Astrocyte (in vitro differentiated cells and primary cell): ENCODE results near the gene GRB10. TPM values are rescaled to one million over a fixed set of nuclear protein-coding genes. Genes with fewer than 3 reads are reported as not detected.

Experiments used
- DNase-seq: peaks from one replicate; pipeline ENCODE4 v3.0.0-alpha.2; 2010; ENCODE audit warnings: low read depth
- FAIRE-seq: peaks from 2 replicates; lab custom pipeline; 2011; peaks lifted over from hg19 to GRCh38; lab: Jason Lieb, UNC
- H2AFZ ChIP-seq: 2 replicates; pipeline ENCODE4 v1.6.0; 2012; ENCODE audit warnings: low read depth, low read length, inconsistent platforms
- H3K27ac ChIP-seq: 2 replicates; pipeline ENCODE4 v1.5.1; 2011; ENCODE audit warnings: low read depth, low read length, inconsistent platforms
- H3K27me3 ChIP-seq: 2 replicates; pipeline ENCODE4 v1.6.0; 2011; ENCODE audit warnings: low read length, inconsistent platforms; ENCODE audit not compliant: insufficient read depth
- H3K36me3 ChIP-seq: 2 replicates; pipeline ENCODE4 v1.5.1; 2011; ENCODE audit warnings: low read length, inconsistent platforms; ENCODE audit not compliant: insufficient read depth
- H3K4me1 ChIP-seq: 2 replicates; pipeline ENCODE4 v1.5.1; 2011; ENCODE audit warnings: low read length, inconsistent platforms; ENCODE audit not compliant: insufficient read depth
- H3K4me2 ChIP-seq: 2 replicates; pipeline ENCODE4 v1.6.0; 2012; ENCODE audit warnings: low read length, inconsistent platforms
- H3K4me3 ChIP-seq: 2 replicates; pipeline ENCODE4 v1.5.1; 2011; ENCODE audit warnings: low read depth, mild to moderate bottlenecking, low read length, inconsistent platforms; ENCODE audit not compliant: insufficient read depth
- H3K79me2 ChIP-seq: 2 replicates; pipeline ENCODE4 v1.6.0; 2012; ENCODE audit warnings: mild to moderate bottlenecking, low read length, inconsistent platforms; ENCODE audit not compliant: insufficient read depth
- H3K9ac ChIP-seq: 2 replicates; pipeline ENCODE4 v1.6.0; 2012; ENCODE audit warnings: mild to moderate bottlenecking, low read length, inconsistent platforms
- H3K9me3 ChIP-seq: 2 replicates; pipeline ENCODE4 v1.5.1; 2012; ENCODE audit warnings: low read depth, mild to moderate bottlenecking, low read length, inconsistent platforms; ENCODE audit not compliant: insufficient read depth
- H4K20me1 ChIP-seq: 2 replicates; pipeline ENCODE4 v1.6.0; 2012; ENCODE audit warnings: low read length, inconsistent platforms; ENCODE audit not compliant: insufficient read depth
- H3K27ac Mint-ChIP-seq: one replicate; pipeline ENCODE4 v1.8.0; 2021; ENCODE audit warnings: mild to moderate bottlenecking, mixed read lengths; ENCODE audit not compliant: unreplicated experiment
- H3K27me3 Mint-ChIP-seq: one replicate; pipeline ENCODE4 v1.8.0; 2021; ENCODE audit warnings: low read depth, mixed read lengths; ENCODE audit not compliant: unreplicated experiment
- H3K36me3 Mint-ChIP-seq: one replicate; pipeline ENCODE4 v1.8.0; 2021; ENCODE audit warnings: low read depth, mixed read lengths; ENCODE audit not compliant: unreplicated experiment
- H3K4me1 Mint-ChIP-seq: one replicate; pipeline ENCODE4 v1.8.0; 2021; ENCODE audit warnings: low read depth, mixed read lengths; ENCODE audit not compliant: unreplicated experiment
- H3K4me3 Mint-ChIP-seq: one replicate; pipeline ENCODE4 v1.8.0; 2021; ENCODE audit warnings: mild to moderate bottlenecking, moderate library complexity, mixed read lengths; ENCODE audit not compliant: unreplicated experiment
- H3K9me3 Mint-ChIP-seq: one replicate; pipeline ENCODE4 v1.8.0; 2021; ENCODE audit warnings: mild to moderate bottlenecking, mixed read lengths; ENCODE audit not compliant: unreplicated experiment
- EZH2 ChIP-seq: IDR thresholded peaks from 2 replicates; pipeline ENCODE4 v1.6.1; 2012; ENCODE audit warnings: mild to moderate bottlenecking, low read length, inconsistent platforms; ENCODE audit not compliant: insufficient read depth
- total RNA-seq: library from RNA; stranded (reverse); gene quantifications from 2 replicates; pipeline ENCODE4 v1.2.1, GENCODE V29; 2021
- TF ChIP-seq, protein P1 (sequence below): IDR thresholded peaks from 2 replicates; pipeline ENCODE4 v1.5.1; 2011; ENCODE audit warnings: low read depth, mild to moderate bottlenecking, inconsistent platforms, low read length, moderate library complexity; ENCODE audit not compliant: insufficient read depth

The GRB10 gene
- total RNA-seq, 1 donor from 2014 or later, result 81.9 TPM

DNA sequence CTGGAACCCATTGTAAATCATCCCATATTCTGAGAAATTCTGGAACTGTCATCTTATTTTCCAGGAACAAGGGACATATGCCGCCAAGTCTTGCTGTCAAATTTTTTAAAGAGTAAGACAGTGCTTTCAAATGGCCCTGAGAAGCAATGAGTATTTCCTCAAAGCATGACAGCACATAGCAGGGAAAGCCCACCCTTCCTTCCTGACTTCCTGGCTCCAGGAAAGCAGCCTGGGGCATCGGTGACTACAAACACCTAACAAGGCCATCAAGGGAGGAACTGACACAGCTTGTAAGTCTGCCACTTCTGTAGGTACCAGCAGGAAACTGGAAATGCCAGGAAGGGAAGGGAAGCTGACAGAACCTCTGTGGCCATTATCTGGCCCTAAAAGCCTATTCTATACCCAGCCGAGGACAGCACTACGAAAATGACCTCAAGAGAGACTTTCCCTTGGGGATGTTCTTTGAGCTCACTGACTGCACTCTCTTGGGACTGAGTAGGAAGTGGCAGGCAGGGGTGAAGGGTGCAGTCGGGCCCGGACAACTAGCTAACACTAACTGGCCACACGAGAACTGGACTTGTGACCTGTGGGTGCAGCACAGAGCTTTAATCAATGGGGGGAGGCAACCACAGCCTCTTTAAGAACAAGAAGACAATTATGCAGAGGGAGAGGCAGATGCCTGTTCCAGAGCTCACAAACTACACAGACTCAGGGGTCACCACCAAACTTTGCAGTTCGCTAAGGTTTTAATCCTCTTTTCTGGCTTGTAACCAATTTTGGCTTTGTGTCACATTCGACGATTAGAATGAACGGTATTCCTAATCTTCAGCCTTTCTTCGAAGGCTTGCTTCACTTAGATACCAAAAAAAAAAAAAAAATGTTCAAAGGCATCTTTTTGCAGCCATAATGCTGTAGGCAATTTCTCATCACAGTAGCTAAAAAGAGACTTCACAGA is 52.0 kb downstream of the GRB10 start:
- no peak for TF ChIP-seq EZH2
- TF ChIP-seq, protein P1, sequence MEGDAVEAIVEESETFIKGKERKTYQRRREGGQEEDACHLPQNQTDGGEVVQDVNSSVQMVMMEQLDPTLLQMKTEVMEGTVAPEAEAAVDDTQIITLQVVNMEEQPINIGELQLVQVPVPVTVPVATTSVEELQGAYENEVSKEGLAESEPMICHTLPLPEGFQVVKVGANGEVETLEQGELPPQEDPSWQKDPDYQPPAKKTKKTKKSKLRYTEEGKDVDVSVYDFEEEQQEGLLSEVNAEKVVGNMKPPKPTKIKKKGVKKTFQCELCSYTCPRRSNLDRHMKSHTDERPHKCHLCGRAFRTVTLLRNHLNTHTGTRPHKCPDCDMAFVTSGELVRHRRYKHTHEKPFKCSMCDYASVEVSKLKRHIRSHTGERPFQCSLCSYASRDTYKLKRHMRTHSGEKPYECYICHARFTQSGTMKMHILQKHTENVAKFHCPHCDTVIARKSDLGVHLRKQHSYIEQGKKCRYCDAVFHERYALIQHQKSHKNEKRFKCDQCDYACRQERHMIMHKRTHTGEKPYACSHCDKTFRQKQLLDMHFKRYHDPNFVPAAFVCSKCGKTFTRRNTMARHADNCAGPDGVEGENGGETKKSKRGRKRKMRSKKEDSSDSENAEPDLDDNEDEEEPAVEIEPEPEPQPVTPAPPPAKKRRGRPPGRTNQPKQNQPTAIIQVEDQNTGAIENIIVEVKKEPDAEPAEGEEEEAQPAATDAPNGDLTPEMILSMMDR, result no peak
- H3K27me3 ChIP-seq, result no peaks in the 10 kb centered on the region
- Mint-ChIP-seq H3K27ac (peak overlapping the region; percentile 47), H3K27me3 (no peaks in the 10 kb centered on the region), H3K9me3 (no peaks in the 10 kb centered on the region), H3K4me1 (peaks cover 50% of the 10 kb centered on the region), H3K4me3 (no peak overlapping the region), H3K36me3 (peaks cover 13% of the 10 kb centered on the region)
- no peaks in the 10 kb centered on the region for H3K36me3 ChIP-seq
- no peak overlapping the region for H2AFZ ChIP-seq
- peak overlapping the region; percentile 54 for H3K4me2 ChIP-seq
- peak overlapping the region; percentile 35 for H3K27ac ChIP-seq
- H4K20me1 ChIP-seq, result peaks cover 77% of the 10 kb centered on the region
- DNase-seq (no peak), FAIRE-seq (no peak)
- peaks cover 95% of the 10 kb centered on the region for H3K79me2 ChIP-seq
- H3K4me3 ChIP-seq, result no peak overlapping the region
- H3K9me3 ChIP-seq, result no peaks in the 10 kb centered on the region
- H3K9ac ChIP-seq, result peak overlapping the region; percentile 5
- H3K4me1 ChIP-seq, result peaks cover 38% of the 10 kb centered on the region

GRCh38 chr7:50729962-50730361 is 52.7 kb downstream of the GRB10 start:
- H3K9me3 ChIP-seq, result no peaks in the 10 kb centered on the region
- H3K4me3 ChIP-seq, result no peak overlapping the region
- H3K27ac ChIP-seq, result peak overlapping the region; percentile 38
- Mint-ChIP-seq H3K27ac (no peak overlapping the region), H3K4me1 (peaks cover 45% of the 10 kb centered on the region), H3K36me3 (peaks cover 17% of the 10 kb centered on the region), H3K4me3 (no peak overlapping the region), H3K9me3 (no peaks in the 10 kb centered on the region), H3K27me3 (no peaks in the 10 kb centered on the region)
- TF ChIP-seq, protein P1, result no peak
- TF ChIP-seq EZH2, result no peak
- FAIRE-seq (no peak), DNase-seq (peak; percentile 96)
- H4K20me1 ChIP-seq, result peaks cover 84% of the 10 kb centered on the region
- H3K4me2 ChIP-seq, result peak overlapping the region; percentile 6
- peaks cover 95% of the 10 kb centered on the region for H3K79me2 ChIP-seq
- H3K27me3 ChIP-seq, result no peaks in the 10 kb centered on the region
- no peak overlapping the region for H2AFZ ChIP-seq
- no peaks in the 10 kb centered on the region for H3K36me3 ChIP-seq
- H3K4me1 ChIP-seq, result peaks cover 38% of the 10 kb centered on the region
- no peak overlapping the region for H3K9ac ChIP-seq

DNA sequence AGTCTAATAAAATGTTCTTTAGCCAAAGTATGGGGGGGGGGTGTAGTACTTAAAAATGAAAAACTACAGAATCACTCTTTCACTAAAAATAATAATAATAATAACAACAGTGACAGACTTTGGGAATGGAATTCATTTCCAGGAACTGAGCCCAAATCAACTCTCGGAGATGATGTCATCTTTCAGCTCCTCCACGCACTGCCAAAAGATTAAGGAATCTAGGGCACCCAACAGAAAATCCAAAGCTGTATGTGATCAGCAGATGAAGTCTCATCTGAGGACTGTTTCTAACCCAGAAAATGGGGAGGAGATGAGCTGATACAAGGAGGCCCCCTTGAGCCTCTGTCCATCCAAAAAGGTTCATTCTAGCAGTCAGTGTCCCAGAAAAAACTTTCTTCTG is 54.5 kb downstream of the GRB10 start:
- Mint-ChIP-seq H3K27me3 (no peaks in the 10 kb centered on the region), H3K9me3 (no peaks in the 10 kb centered on the region), H3K27ac (no peak overlapping the region), H3K4me3 (no peak overlapping the region), H3K4me1 (peaks cover 36% of the 10 kb centered on the region), H3K36me3 (peaks cover 23% of the 10 kb centered on the region)
- no peak overlapping the region for H2AFZ ChIP-seq
- DNase-seq (peak; percentile 69), FAIRE-seq (no peak)
- H3K36me3 ChIP-seq, result no peaks in the 10 kb centered on the region
- no peak for TF ChIP-seq EZH2
- TF ChIP-seq, protein P1, result no peak
- no peaks in the 10 kb centered on the region for H3K27me3 ChIP-seq
- peak overlapping the region; percentile 46 for H3K27ac ChIP-seq
- peaks cover 88% of the 10 kb centered on the region for H4K20me1 ChIP-seq
- H3K4me3 ChIP-seq, result no peak overlapping the region
- H3K4me1 ChIP-seq, result peaks cover 24% of the 10 kb centered on the region
- peak overlapping the region; percentile 23 for H3K4me2 ChIP-seq
- no peaks in the 10 kb centered on the region for H3K9me3 ChIP-seq
- no peak overlapping the region for H3K9ac ChIP-seq
- peaks cover 95% of the 10 kb centered on the region for H3K79me2 ChIP-seq
